ENCODE data around the gene A2M. TPM values are rescaled to one million over a fixed set of nuclear protein-coding genes. Genes with fewer than 3 reads are reported as not detected.

Gene A2M
- total RNA-seq, 1 experiment from 2014 or later = 1.9 TPM

DNA sequence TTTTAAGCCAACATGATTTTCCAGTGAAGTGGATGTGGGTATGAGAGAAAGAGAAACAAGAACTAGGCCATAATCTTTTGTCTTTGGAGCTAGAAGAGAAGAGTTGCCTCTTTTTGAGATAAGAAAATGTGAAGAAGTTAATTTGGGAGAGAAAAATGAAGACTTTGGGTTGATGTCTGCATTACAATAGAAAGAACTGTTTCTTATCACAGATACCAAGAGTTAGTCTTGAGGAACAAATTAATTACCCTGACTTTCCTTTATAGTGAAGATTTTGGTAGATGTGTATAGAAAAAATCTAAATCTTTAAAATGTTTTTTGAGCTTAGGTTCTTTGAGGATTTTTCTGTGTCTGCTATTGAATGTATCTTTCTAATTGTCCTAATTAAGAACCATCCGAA, 4.2 kb downstream of the A2M start:
- H3K4me3 Mint-ChIP-seq = no peak overlapping the region
- H3K4me1 Mint-ChIP-seq = peaks cover 9% of the 10 kb centered on the region
- DNase-seq (ENCODE audit: low spot score) (no peak), ATAC-seq (no peak)
- H3K27me3 Mint-ChIP-seq (ENCODE audit: low read depth) = no peaks in the 10 kb centered on the region; the same call in 1 of the 2 replicates
- H3K9me3 Mint-ChIP-seq = no peaks in the 10 kb centered on the region
- H3K36me3 Mint-ChIP-seq = no peaks in the 10 kb centered on the region
- no peak overlapping the region for H3K27ac Mint-ChIP-seq
- POLR2A ChIA-PET = no interaction called here
- no peak for TF ChIP-seq ATF2 (CRISPR knock-in tag; IDR thresholded peaks at IDR 0.05; ENCODE audit: borderline replicate concordance, low read depth)
- no peak for TF ChIP-seq NR2C2 (CRISPR knock-in tag; IDR thresholded peaks at IDR 0.05)
- TF ChIP-seq ATF1 (CRISPR knock-in tag; IDR thresholded peaks at IDR 0.05) = no peak
- TF ChIP-seq, protein P1, sequence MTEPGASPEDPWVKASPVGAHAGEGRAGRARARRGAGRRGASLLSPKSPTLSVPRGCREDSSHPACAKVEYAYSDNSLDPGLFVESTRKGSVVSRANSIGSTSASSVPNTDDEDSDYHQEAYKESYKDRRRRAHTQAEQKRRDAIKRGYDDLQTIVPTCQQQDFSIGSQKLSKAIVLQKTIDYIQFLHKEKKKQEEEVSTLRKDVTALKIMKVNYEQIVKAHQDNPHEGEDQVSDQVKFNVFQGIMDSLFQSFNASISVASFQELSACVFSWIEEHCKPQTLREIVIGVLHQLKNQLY (CRISPR knock-in tag; IDR thresholded peaks at IDR 0.05) = no peak
- TF ChIP-seq RELA (CRISPR knock-in tag; IDR thresholded peaks at IDR 0.05; ENCODE audit: borderline replicate concordance) = no peak
- CTCF ChIA-PET = interaction anchor here (0.7 kb wide), 1 partner anchor 24 kb away, joined by 3 read pairs; no protein-coding TSS in a partner anchor

DNA sequence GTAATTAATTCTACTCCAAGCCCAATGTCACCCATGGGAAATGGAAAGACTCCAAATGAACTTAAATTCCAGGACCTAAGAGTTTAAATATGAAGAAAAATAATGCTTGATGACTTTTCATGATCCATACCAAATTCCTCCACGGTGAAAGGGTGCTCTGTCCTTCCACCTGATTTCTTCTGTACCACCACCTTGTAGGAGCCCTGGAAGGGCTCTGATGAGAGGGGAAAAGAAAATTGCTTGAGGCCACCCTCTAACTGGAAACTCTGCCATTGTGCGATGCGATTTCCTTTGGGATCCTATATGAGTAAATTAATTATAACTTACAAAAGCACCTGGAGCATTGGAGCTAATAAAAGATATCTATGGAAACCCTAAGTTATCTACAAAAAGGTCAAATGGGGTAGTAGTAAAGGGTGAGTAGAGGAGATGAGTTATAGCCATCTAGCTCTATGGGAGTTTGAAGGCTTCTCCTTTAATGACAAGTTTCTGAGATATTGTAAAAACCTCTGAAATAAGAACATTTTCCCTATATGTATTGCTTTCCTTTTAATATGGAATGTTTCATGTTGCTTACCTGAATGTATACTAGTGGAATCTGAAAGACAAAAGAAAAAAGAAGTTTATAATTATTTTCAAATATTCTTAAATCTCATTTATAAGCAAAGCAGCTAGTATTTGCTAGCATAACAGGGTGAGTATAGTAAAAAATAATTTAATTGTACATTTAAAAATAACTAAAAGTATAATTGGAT, 5.8 kb downstream of the A2M start:
- CTCF ChIA-PET = no interaction called here
- TF ChIP-seq, protein P2, sequence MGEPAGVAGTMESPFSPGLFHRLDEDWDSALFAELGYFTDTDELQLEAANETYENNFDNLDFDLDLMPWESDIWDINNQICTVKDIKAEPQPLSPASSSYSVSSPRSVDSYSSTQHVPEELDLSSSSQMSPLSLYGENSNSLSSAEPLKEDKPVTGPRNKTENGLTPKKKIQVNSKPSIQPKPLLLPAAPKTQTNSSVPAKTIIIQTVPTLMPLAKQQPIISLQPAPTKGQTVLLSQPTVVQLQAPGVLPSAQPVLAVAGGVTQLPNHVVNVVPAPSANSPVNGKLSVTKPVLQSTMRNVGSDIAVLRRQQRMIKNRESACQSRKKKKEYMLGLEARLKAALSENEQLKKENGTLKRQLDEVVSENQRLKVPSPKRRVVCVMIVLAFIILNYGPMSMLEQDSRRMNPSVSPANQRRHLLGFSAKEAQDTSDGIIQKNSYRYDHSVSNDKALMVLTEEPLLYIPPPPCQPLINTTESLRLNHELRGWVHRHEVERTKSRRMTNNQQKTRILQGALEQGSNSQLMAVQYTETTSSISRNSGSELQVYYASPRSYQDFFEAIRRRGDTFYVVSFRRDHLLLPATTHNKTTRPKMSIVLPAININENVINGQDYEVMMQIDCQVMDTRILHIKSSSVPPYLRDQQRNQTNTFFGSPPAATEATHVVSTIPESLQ (CRISPR knock-in tag; IDR thresholded peaks at IDR 0.05) = no peak
- TF ChIP-seq AR (CRISPR knock-in tag; IDR thresholded peaks at IDR 0.05) (no peak), MXD4 (CRISPR knock-in tag; IDR thresholded peaks at IDR 0.05; ENCODE audit: borderline replicate concordance) (no peak), SOX15 (CRISPR knock-in tag; IDR thresholded peaks at IDR 0.05) (no peak), ERG (CRISPR knock-in tag; IDR thresholded peaks at IDR 0.05) (no peak), ATF1 (CRISPR knock-in tag; IDR thresholded peaks at IDR 0.05) (no peak), ZNF396 (CRISPR knock-in tag; IDR thresholded peaks at IDR 0.05; ENCODE audit: borderline replicate concordance) (no peak), ZNF263 (CRISPR knock-in tag; IDR thresholded peaks at IDR 0.05; ENCODE audit: low read depth) (no peak), IRF2 (CRISPR knock-in tag; IDR thresholded peaks at IDR 0.05; ENCODE audit: borderline replicate concordance, low read depth) (no peak), SP1 (CRISPR knock-in tag; conservative IDR thresholded peaks at IDR 0.05) (no peak), ZNF232 (CRISPR knock-in tag; IDR thresholded peaks at IDR 0.05) (no peak)
- TF ChIP-seq, protein P3, sequence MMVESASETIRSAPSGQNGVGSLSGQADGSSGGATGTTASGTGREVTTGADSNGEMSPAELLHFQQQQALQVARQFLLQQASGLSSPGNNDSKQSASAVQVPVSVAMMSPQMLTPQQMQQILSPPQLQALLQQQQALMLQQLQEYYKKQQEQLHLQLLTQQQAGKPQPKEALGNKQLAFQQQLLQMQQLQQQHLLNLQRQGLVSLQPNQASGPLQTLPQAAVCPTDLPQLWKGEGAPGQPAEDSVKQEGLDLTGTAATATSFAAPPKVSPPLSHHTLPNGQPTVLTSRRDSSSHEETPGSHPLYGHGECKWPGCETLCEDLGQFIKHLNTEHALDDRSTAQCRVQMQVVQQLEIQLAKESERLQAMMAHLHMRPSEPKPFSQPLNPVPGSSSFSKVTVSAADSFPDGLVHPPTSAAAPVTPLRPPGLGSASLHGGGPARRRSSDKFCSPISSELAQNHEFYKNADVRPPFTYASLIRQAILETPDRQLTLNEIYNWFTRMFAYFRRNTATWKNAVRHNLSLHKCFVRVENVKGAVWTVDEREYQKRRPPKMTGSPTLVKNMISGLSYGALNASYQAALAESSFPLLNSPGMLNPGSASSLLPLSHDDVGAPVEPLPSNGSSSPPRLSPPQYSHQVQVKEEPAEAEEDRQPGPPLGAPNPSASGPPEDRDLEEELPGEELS (CRISPR knock-in tag; IDR thresholded peaks at IDR 0.05) = no peak
- TF ChIP-seq, protein P4, sequence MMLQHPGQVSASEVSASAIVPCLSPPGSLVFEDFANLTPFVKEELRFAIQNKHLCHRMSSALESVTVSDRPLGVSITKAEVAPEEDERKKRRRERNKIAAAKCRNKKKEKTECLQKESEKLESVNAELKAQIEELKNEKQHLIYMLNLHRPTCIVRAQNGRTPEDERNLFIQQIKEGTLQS (CRISPR knock-in tag; conservative IDR thresholded peaks at IDR 0.05) = no peak
- TF ChIP-seq, protein P5, sequence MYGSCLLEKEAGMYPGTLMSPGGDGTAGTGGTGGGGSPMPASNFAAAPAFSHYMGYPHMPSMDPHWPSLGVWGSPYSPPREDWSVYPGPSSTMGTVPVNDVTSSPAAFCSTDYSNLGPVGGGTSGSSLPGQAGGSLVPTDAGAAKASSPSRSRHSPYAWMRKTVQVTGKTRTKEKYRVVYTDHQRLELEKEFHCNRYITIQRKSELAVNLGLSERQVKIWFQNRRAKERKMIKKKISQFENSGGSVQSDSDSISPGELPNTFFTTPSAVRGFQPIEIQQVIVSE (CRISPR knock-in tag; IDR thresholded peaks at IDR 0.05; ENCODE audit: borderline replicate concordance) = no peak
- TF ChIP-seq, protein P1 (CRISPR knock-in tag; IDR thresholded peaks at IDR 0.05) = no peak

More for the DNA sequence above, 5.8 kb downstream of the A2M start:
- ATAC-seq (no peak), DNase-seq (ENCODE audit: low spot score) (no peak)
- H3K27ac Mint-ChIP-seq = no peak overlapping the region
- H3K9me3 Mint-ChIP-seq = no peaks in the 10 kb centered on the region
- H3K27me3 Mint-ChIP-seq (ENCODE audit: low read depth) = no peaks in the 10 kb centered on the region; the same call in 1 of the 2 replicates
- POLR2A ChIA-PET = no interaction called here
- no peaks in the 10 kb centered on the region for H3K36me3 Mint-ChIP-seq
- H3K4me1 Mint-ChIP-seq = no peaks in the 10 kb centered on the region
- H3K4me3 Mint-ChIP-seq = no peak overlapping the region

Data from WTC11 (cell line).